WI38 (cell line): Measurements from ENCODE around the gene GRB2.
"Not testable (repeated sequence)": the region's sequence is repeated elsewhere in the genome, so short reads cannot be mapped to it uniquely, and the experiment has no call there.

Experiments
- H3K4me3 ChIP-seq: 2 replicates; pipeline ENCODE4 v1.5.1; 2011; ENCODE audit warnings: low read depth, mild to moderate bottlenecking, control low read depth, low read length
- TF ChIP-seq, protein P1 (sequence below): IDR thresholded peaks from 2 replicates; pipeline ENCODE4 v1.5.1; 2012; ENCODE audit warnings: low read depth, mild to moderate bottlenecking, control low read depth, low read length

GRB2 gene

DNA sequence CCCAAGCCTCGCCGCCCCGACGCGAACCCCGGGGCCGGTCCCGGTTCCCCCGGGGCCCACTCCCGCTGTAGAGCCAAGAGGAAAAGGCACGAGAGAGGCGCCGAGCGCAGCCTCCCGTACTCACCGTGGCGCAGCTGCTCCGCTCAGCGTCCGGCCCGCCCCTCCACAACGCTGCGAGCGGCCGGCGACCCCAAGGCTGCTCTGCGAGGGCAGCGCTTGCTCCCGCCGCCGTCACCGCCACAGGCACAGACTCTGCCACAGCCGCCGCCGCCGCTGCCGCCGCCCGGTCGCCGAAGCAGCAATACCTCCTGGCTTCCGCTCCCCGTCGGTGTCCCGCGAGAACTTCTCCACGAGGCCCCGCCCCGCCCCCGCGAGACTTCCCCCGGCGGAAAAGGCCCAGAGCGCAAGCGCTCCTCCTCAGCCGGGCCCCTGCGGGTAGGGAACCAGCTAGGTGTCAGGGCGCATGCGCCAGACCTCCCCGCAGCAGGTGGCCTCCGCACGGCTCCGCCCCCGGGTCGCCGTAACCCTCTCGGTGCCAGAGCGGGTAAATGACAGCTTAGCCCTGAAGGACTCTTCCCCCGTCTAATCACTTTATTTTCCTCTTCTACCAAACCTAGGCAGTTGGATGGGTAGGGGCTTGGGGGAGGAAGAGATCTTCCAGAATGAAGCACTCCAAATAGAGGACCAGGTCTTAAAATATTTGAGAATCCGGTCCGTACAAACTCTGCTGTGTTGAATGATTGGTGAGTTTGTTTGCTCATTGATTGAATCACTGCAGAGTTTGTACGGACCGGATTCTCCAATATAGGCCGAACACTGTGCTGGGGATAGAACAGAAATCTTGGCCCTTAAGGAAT lies at the start of gene GRB2:
GRB2 (minus strand) TSS at position 314 of the 857 bp plus-strand sequence. CDS start 12,050 bp downstream, outside the sequence.
- H3K4me3 ChIP-seq = peak within 1 kb of the TSS; percentile 98
- TF ChIP-seq, protein P1, sequence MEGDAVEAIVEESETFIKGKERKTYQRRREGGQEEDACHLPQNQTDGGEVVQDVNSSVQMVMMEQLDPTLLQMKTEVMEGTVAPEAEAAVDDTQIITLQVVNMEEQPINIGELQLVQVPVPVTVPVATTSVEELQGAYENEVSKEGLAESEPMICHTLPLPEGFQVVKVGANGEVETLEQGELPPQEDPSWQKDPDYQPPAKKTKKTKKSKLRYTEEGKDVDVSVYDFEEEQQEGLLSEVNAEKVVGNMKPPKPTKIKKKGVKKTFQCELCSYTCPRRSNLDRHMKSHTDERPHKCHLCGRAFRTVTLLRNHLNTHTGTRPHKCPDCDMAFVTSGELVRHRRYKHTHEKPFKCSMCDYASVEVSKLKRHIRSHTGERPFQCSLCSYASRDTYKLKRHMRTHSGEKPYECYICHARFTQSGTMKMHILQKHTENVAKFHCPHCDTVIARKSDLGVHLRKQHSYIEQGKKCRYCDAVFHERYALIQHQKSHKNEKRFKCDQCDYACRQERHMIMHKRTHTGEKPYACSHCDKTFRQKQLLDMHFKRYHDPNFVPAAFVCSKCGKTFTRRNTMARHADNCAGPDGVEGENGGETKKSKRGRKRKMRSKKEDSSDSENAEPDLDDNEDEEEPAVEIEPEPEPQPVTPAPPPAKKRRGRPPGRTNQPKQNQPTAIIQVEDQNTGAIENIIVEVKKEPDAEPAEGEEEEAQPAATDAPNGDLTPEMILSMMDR = no peak

GRCh38 chr17:75454672-75455071 lies 49.2 kb upstream of the GRB2 start:
- H3K4me3 ChIP-seq = not testable (repeated sequence)

- TF ChIP-seq, protein P1 = no peak
- no peak overlapping the region for H3K4me3 ChIP-seq
Measured at GRCh38 chr17:75454193-75454592, 48.7 kb upstream of the GRB2 start.

DNA sequence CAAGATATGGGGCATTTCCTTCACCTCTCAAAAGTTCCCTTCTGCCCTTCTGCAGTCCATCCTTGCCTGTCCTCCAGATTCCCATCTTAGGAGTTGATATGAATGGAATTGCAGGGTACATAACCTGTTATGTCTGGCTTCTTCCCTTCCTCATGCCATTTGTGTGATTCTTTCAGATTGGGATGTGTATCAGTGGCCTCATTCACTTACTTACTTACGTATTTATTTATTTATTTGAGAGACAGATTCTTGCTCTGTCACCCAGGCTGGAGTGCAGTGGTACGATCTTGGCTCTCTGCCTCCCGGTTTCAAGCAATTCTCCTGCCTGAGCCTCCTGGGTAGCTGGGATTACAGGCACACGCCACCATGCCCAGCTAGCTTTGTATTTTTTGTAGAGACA lies 44.8 kb upstream of the GRB2 start:
- TF ChIP-seq, protein P1 = no peak
- no peak overlapping the region for H3K4me3 ChIP-seq

- TF ChIP-seq, protein P1 = no peak
- no peak overlapping the region for H3K4me3 ChIP-seq
Measured at GRCh38 chr17:75447951-75448856, 42.7 kb upstream of the GRB2 start.

DNA sequence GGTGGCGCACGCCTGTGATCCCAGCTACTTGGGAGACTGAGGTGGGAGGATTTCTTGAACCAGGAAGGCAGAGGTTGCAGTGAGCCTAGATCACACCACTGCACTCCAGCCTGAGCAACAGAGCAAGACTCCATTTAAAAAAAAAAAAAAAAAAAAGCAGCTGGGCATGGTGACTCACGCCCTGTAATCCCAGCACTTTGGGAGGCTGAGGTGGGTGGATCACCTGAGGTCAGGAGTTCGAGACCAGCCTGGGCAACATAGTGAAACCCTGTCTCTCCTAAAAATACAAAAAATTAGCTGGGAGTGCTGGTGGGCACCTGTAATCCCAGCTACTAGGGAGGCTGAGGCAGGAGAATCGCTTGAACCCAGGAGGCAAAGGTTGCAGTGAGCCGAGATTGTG lies 40.4 kb upstream of the GRB2 start:
- not testable (repeated sequence) for H3K4me3 ChIP-seq

- H3K4me3 ChIP-seq = no peak overlapping the region
- TF ChIP-seq, protein P1 = no peak
Measured at GRCh38 chr17:75445296-75445695, 39.8 kb upstream of the GRB2 start.
